ENCODE measurements around the gene AP3D1. TPM values are rescaled to one million over a fixed set of nuclear protein-coding genes. Genes with fewer than 3 reads are reported as not detected.

The AP3D1 gene
- total RNA-seq, 1 donor: 26.2 TPM

GRCh38 chr19:2116507-2116906, 34.9 kb downstream of the AP3D1 start:
- Histone ChIP-seq H3K4me3 (ENCODE audit: low read length) (no peak overlapping the region), H3K27me3 (ENCODE audit: insufficient read depth, low read length) (no peaks in the 10 kb centered on the region), H3K4me1 (ENCODE audit: insufficient read depth, low read length) (no peaks in the 10 kb centered on the region), H3K9me3 (ENCODE audit: low read depth, low read length) (no peaks in the 10 kb centered on the region)

DNA sequence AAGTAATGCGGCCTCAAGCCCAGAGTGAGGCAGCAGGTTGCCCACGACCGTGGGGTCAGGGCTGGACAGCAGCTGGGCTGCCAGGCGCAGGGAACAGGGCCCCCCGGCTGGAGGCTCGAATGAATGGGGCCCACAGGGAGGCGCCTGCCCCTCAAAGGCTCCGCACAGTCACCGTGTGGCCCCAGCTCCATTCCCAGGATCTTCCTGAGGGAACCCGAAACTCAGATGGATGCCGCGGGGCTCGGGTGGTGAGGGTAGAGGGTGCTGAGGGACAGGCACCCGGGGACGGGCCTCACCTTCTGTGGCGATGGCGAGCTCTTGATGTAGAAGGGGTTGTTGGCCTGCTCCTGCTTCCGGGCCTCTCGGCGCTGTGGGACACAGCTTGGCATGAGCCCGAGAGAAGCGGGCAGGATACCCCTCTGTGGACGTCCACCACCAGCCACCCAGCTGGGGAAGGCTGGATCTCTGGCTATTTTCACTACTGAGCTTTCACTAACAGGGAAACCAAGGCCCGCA, 35.4 kb downstream of the AP3D1 start:
- no peaks in the 10 kb centered on the region for H3K4me1 ChIP-seq (ENCODE audit: insufficient read depth, low read length)
- H3K9me3 ChIP-seq (ENCODE audit: low read depth, low read length): no peaks in the 10 kb centered on the region
- no peaks in the 10 kb centered on the region for H3K27me3 ChIP-seq (ENCODE audit: insufficient read depth, low read length)
- no peak overlapping the region for H3K4me3 ChIP-seq (ENCODE audit: low read length)

DNA sequence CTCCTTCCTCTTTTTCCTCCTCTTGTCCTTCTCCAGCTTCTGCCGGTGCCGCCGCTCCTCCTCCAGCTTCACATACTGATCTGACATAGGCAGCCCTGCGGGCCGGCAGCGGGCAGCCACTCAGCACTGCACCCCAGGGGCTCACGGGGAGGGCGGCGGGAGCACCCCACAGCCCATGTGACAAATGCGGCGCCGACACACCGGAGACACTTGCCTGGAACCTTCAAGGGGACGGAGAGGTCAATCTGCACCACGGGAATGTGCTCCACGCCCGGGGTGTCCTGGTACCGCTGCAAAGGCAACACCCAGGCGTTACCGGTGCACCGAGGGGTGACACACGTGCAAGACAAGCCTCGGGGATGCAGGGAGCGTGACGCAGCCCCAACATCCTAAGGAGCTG, 36.0 kb downstream of the AP3D1 start:
- Histone ChIP-seq H3K27me3 (ENCODE audit: insufficient read depth, low read length) (no peaks in the 10 kb centered on the region), H3K4me3 (ENCODE audit: low read length) (no peak overlapping the region), H3K9me3 (ENCODE audit: low read depth, low read length) (no peaks in the 10 kb centered on the region), H3K4me1 (ENCODE audit: insufficient read depth, low read length) (no peaks in the 10 kb centered on the region)

DNA sequence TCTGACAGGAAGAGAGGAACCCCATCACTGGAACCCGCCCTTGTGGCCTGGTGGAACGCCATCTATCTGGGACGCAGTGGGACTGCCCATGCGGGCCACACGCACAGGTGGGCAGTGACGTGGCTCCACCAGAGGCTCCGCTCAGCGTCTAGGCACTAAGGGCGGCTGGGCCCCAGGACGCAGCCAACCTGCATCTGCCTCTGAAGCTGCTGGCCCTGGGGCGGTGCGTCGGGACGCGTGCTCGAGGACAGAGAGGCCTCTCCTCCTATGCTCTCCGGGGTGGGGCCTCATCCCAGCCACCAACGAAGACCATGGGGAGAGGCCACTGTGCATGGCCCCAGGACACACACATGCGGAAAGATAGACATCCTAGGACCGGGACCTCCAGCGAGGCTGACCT, 36.5 kb downstream of the AP3D1 start:
- H3K27me3 ChIP-seq (ENCODE audit: insufficient read depth, low read length): no peaks in the 10 kb centered on the region
- H3K4me1 ChIP-seq (ENCODE audit: insufficient read depth, low read length): no peaks in the 10 kb centered on the region
- no peak overlapping the region for H3K4me3 ChIP-seq (ENCODE audit: low read length)
- H3K9me3 ChIP-seq (ENCODE audit: low read depth, low read length): no peaks in the 10 kb centered on the region

DNA sequence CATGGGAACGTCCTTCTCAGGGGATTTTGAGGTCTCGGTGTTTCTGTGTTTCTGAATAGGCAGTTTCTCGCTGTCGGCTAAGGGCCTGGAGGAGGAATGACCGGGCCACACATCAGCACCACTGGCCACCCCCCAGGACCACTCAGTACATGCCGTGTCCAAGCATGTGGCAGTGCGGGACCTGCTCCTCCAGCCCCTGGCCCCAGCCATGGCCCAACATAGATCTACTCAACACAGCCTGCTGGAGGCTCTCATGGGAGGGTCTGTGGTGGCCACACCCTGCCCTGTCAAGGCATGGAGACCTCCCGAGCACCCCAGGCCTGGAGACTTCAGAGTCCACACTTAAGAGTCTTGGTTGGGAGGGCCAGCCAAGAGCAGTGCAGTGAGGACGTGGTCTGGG, 37.1 kb downstream of the AP3D1 start:
- Histone ChIP-seq H3K9me3 (ENCODE audit: low read depth, low read length) (no peaks in the 10 kb centered on the region), H3K4me3 (ENCODE audit: low read length) (no peak overlapping the region), H3K27me3 (ENCODE audit: insufficient read depth, low read length) (no peaks in the 10 kb centered on the region), H3K4me1 (ENCODE audit: insufficient read depth, low read length) (no peaks in the 10 kb centered on the region)

- no peaks in the 10 kb centered on the region for H3K4me1 ChIP-seq (ENCODE audit: insufficient read depth, low read length)
- no peaks in the 10 kb centered on the region for H3K9me3 ChIP-seq (ENCODE audit: low read depth, low read length)
- no peaks in the 10 kb centered on the region for H3K27me3 ChIP-seq (ENCODE audit: insufficient read depth, low read length)
Observed at GRCh38 chr19:2113439-2114211, 37.7 kb downstream of the AP3D1 start.

GRCh38 chr19:2112516-2113320, 38.6 kb downstream of the AP3D1 start:
- no peaks in the 10 kb centered on the region for H3K9me3 ChIP-seq (ENCODE audit: low read depth, low read length)
- no peaks in the 10 kb centered on the region for H3K4me1 ChIP-seq (ENCODE audit: insufficient read depth, low read length)
- H3K4me3 ChIP-seq (ENCODE audit: low read length): no peak overlapping the region
- no peaks in the 10 kb centered on the region for H3K27me3 ChIP-seq (ENCODE audit: insufficient read depth, low read length)

More at GRCh38 chr19:2113439-2114211, 37.7 kb downstream of the AP3D1 start:
- H3K4me3 ChIP-seq (ENCODE audit: low read length): no peak overlapping the region

GRCh38 chr19:2111886-2112285, 39.5 kb downstream of the AP3D1 start:
- H3K4me3 ChIP-seq (ENCODE audit: low read length): no peak overlapping the region
- no peaks in the 10 kb centered on the region for H3K27me3 ChIP-seq (ENCODE audit: insufficient read depth, low read length)
- H3K9me3 ChIP-seq (ENCODE audit: low read depth, low read length): no peaks in the 10 kb centered on the region
- no peaks in the 10 kb centered on the region for H3K4me1 ChIP-seq (ENCODE audit: insufficient read depth, low read length)

GRCh38 chr19:2111425-2111824, 39.9 kb downstream of the AP3D1 start:
- H3K4me3 ChIP-seq (ENCODE audit: low read length): no peak overlapping the region
- H3K9me3 ChIP-seq (ENCODE audit: low read depth, low read length): no peaks in the 10 kb centered on the region
- H3K27me3 ChIP-seq (ENCODE audit: insufficient read depth, low read length): no peaks in the 10 kb centered on the region
- H3K4me1 ChIP-seq (ENCODE audit: insufficient read depth, low read length): no peaks in the 10 kb centered on the region

DNA sequence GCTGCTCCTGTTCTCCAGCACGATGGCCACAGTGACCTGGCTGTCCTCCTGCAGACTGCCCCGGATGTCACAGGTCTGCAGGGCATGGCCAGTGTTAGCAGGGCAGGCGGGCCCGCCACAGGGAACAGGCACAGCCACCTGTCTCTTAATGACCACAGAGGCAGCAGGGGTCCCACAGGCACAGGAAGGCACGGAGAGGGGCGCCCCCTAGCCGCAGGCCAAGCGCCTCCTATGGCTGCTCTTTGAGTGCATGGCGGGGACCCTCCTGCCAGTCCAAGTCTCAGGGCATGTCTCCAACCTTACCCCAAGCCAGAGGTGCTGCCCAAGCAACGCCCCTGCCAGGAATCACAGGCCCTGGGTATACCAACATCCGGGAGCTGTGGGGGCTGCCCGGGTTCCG, 40.5 kb downstream of the AP3D1 start:
- H3K27me3 ChIP-seq (ENCODE audit: insufficient read depth, low read length): no peaks in the 10 kb centered on the region
- no peak overlapping the region for H3K4me3 ChIP-seq (ENCODE audit: low read length)
- no peaks in the 10 kb centered on the region for H3K4me1 ChIP-seq (ENCODE audit: insufficient read depth, low read length)
- no peaks in the 10 kb centered on the region for H3K9me3 ChIP-seq (ENCODE audit: low read depth, low read length)

- Histone ChIP-seq H3K9me3 (ENCODE audit: low read depth, low read length) (no peaks in the 10 kb centered on the region), H3K4me3 (ENCODE audit: low read length) (no peak overlapping the region), H3K27me3 (ENCODE audit: insufficient read depth, low read length) (no peaks in the 10 kb centered on the region), H3K4me1 (ENCODE audit: insufficient read depth, low read length) (no peaks in the 10 kb centered on the region)
Observed at GRCh38 chr19:2109046-2109864, 42.1 kb downstream of the AP3D1 start.

DNA sequence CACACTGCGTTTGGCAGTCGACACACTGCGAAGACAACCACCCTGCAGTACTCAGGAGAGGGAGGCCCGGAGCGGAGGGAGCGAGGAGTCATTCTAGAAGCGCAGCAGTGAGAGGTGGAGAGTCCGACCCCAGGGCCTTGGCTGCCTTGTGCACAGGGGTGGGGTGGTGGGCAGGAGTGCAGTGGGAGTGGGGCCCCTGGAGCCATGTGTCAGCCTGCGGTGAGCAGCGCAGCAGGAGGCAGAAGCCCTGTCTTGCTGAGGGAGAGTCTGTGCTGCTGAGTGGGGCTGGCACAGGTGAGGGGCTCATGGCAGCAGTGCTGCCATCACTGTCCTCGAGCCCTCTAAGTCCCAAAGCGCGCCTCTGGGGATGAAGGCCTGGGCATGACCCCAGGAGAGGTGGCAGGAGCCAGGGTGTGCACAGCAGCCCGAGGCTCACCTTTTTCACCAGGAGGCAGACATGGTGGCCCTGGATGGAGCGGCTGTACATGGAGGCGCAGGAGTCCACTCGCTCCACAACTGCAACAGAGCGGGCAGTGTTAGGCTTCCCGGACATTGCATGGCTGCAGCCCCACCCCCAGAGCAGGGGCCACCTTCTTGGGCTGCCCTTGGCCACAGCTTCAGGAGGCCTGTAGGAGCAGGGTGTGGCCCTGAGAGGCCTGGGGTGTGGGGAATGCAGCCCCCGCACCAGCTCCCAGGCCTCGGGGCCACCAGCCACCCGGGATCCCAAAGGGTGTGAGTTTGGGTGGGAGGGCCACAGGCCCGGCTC, 42.9 kb downstream of the AP3D1 start:
- Histone ChIP-seq H3K27me3 (ENCODE audit: insufficient read depth, low read length) (no peaks in the 10 kb centered on the region), H3K9me3 (ENCODE audit: low read depth, low read length) (no peaks in the 10 kb centered on the region), H3K4me1 (ENCODE audit: insufficient read depth, low read length) (no peaks in the 10 kb centered on the region), H3K4me3 (ENCODE audit: low read length) (no peak overlapping the region)

GRCh38 chr19:2103045-2103707, 48.2 kb downstream of the AP3D1 start:
- Histone ChIP-seq H3K4me1 (ENCODE audit: insufficient read depth, low read length) (no peaks in the 10 kb centered on the region), H3K4me3 (ENCODE audit: low read length) (no peak overlapping the region), H3K9me3 (ENCODE audit: low read depth, low read length) (no peaks in the 10 kb centered on the region)

More at GRCh38 chr19:2103045-2103707, 48.2 kb downstream of the AP3D1 start:
- H3K27me3 ChIP-seq (ENCODE audit: insufficient read depth, low read length): no peaks in the 10 kb centered on the region

Data from mononuclear cell (primary cell).